Chondrocyte (in vitro differentiated cells): ENCODE data around the gene SMURF2. TPM values are rescaled to one million over a fixed set of nuclear protein-coding genes. Genes with fewer than 3 reads are reported as not detected.

Experiments used
- DNase-seq: peaks from one replicate; pipeline ENCODE4 v3.0.0; 2021; ENCODE audit warnings: mixed read lengths, low spot score
- H3K27ac Mint-ChIP-seq: one replicate; pipeline ENCODE4 v1.8.0; 2021; ENCODE audit warnings: mild to moderate bottlenecking, moderate library complexity, mixed read lengths; ENCODE audit not compliant: unreplicated experiment
- H3K27me3 Mint-ChIP-seq: 2 replicates; pipeline ENCODE4 v1.8.0; 2021; ENCODE audit warnings: low read depth, mixed read lengths
- H3K36me3 Mint-ChIP-seq: 2 replicates; pipeline ENCODE4 v1.8.0; 2021; ENCODE audit warnings: low read depth, mixed read lengths
- H3K4me1 Mint-ChIP-seq: 2 replicates; pipeline ENCODE4 v1.8.0; 2021; ENCODE audit warnings: low read depth, mild to moderate bottlenecking, mixed read lengths
- H3K4me3 Mint-ChIP-seq: one replicate; pipeline ENCODE4 v1.8.0; 2021; ENCODE audit warnings: mild to moderate bottlenecking, moderate library complexity, mixed read lengths; ENCODE audit not compliant: unreplicated experiment
- H3K9me3 Mint-ChIP-seq: 2 replicates; pipeline ENCODE4 v1.8.0; 2021; ENCODE audit warnings: low read depth, mixed read lengths
- CTCF ChIP-seq: fragments of 200-600 bp; sonication (generic); IDR thresholded peaks from 2 replicates; pipeline ENCODE4 v1.5.0; 2021; ENCODE audit warnings: antibody characterized with exemption, mild to moderate bottlenecking, moderate library complexity
- microRNA-seq: library from miRNA; unstranded; fragments of <30 nt; microRNA quantifications from one replicate; pipeline ENCODE4 v1.2.0, GENCODE V29; 2020; ENCODE audit warnings: borderline number of aligned reads
- total RNA-seq: library from RNA; stranded (reverse); gene quantifications from 3 replicates; pipeline ENCODE4 v1.2.1, GENCODE V29; 2021

Gene SMURF2
- total RNA-seq, 1 donor from 2014 or later: 36.2 TPM

GRCh38 chr17:64496348-64496785 lies 165.7 kb downstream of the SMURF2 start:
- no peak for DNase-seq
- Mint-ChIP-seq H3K4me1 (peaks cover 65% of the 10 kb centered on the region), H3K27ac (peak overlapping the region; percentile 98), H3K4me3 (peak overlapping the region; percentile 99), H3K27me3 (no peaks in the 10 kb centered on the region), H3K36me3 (peaks cover 28% of the 10 kb centered on the region), H3K9me3 (no peaks in the 10 kb centered on the region)
- no peak for TF ChIP-seq CTCF

Small RNA genes within 50 kb of the gene (microRNA-seq; reads per million reads assigned to microRNA genes)
- gene MIR3064 (3.9 reads per million), gene MIR5047 (not detected)

Other genes with a start within 250 kb of the SMURF2 start
- gene MILR1, start 213.2 kb downstream of the SMURF2 start, total RNA-seq: not detected in 3 replicates
- gene POLG2, start 165.3 kb downstream of the SMURF2 start, total RNA-seq: 10.3 to 13.1 TPM (median 11.7 TPM) in 3 replicates
- 582 to 747 TPM (median 611 TPM) in 3 replicates for gene DDX5, start 156.0 kb downstream of the SMURF2 start, total RNA-seq
- 29.2 to 34.0 TPM (median 29.6 TPM) in 3 replicates for gene CEP95, start 155.3 kb downstream of the SMURF2 start, total RNA-seq